NCI-H1105 (cell line): Measurements from ENCODE around the gene MELK.

Source experiments
- DNase-seq: peaks from one replicate; lab custom pipeline; 2025; lab: John Stamatoyannopoulos, UW

Gene MELK

GRCh38 chr9:36676091-36676490, 103.4 kb downstream of the MELK start:
- DNase-seq = no peak

GRCh38 chr9:36676778-36677485, 104.2 kb downstream of the MELK start:
- DNase-seq = no peak

- DNase-seq = no peak
These were observed 104.9 kb downstream of the MELK start for GRCh38 chr9:36677611-36678010.

GRCh38 chr9:36679710-36680109, 107.0 kb downstream of the MELK start:
- no peak for DNase-seq

GRCh38 chr9:36686471-36686870, 113.8 kb downstream of the MELK start:
- no peak for DNase-seq

- no peak for DNase-seq
These were observed 117.9 kb downstream of the MELK start for GRCh38 chr9:36690412-36691168.

GRCh38 chr9:36691671-36692070, 119.0 kb downstream of the MELK start:
- DNase-seq = no peak

GRCh38 chr9:36698984-36699383, 126.3 kb downstream of the MELK start:
- DNase-seq = no peak

GRCh38 chr9:36704148-36704547, 131.5 kb downstream of the MELK start:
- DNase-seq = no peak

GRCh38 chr9:36713515-36714490, 141.1 kb downstream of the MELK start:
- no peak for DNase-seq

- DNase-seq = no peak
These were observed 143.8 kb downstream of the MELK start for GRCh38 chr9:36716496-36716895.

- no peak for DNase-seq
These were observed 144.6 kb downstream of the MELK start for GRCh38 chr9:36717276-36717675.

GRCh38 chr9:36718612-36719011, 145.9 kb downstream of the MELK start:
- no peak for DNase-seq

GRCh38 chr9:36720043-36720442, 147.3 kb downstream of the MELK start:
- no peak for DNase-seq

- DNase-seq = peak; percentile 64
These were observed 149.3 kb downstream of the MELK start for GRCh38 chr9:36721846-36722588.

GRCh38 chr9:36725777-36726356, 153.2 kb downstream of the MELK start:
- peak; percentile 1 for DNase-seq
